Testis (tissue), 3 donors: ENCODE measurements around the gene TOP3B. TPM values are rescaled to one million over a fixed set of nuclear protein-coding genes. Genes with fewer than 3 reads are reported as not detected.

ENCODE experiments used
- DNase-seq: peaks from one replicate; pipeline ENCODE4 v3.0.0-alpha.2; 2019
- H3K27ac ChIP-seq, 2 donors: fragments of 200-600 bp; sonication (generic); one replicate each; pipeline ENCODE4 v1.5.1; 2019
- H3K27me3 ChIP-seq: fragments of 200-600 bp; sonication (generic); one replicate; pipeline ENCODE4 v1.5.1; 2019
- H3K36me3 ChIP-seq: fragments of 200-600 bp; sonication (generic); one replicate; pipeline ENCODE4 v1.5.1; 2017; ENCODE audit warnings: low read depth; ENCODE audit errors: missing control alignments
- H3K4me1 ChIP-seq: fragments of 200-600 bp; sonication (generic); one replicate; pipeline ENCODE4 v1.5.1; 2019
- H3K4me3 ChIP-seq, 2 donors: fragments of 200-600 bp; sonication (generic); one replicate each; pipeline ENCODE4 v1.5.1; 2017 to 2019
- H3K9me3 ChIP-seq: fragments of 200-600 bp; sonication (generic); one replicate; pipeline ENCODE4 v1.5.1; 2017
- CTCF ChIP-seq, 3 experiments: fragments of 450-650 bp in 2 of 3; fragments of 200-600 bp in 1 of 3; sonication (generic) in 1 of 3; IDR thresholded peaks; one replicate each; pipeline ENCODE4 v1.5.1; 2016 to 2019; ENCODE audit warnings: antibody characterized with exemption in 3 of 3, mild to moderate bottlenecking in 2 of 3, moderate library complexity in 1 of 3
- POLR2A ChIP-seq: fragments of 450-650 bp; IDR thresholded peaks from one replicate; pipeline ENCODE4 v1.6.1; 2017; ENCODE audit warnings: antibody characterized with exemption, mild to moderate bottlenecking, moderate library complexity
- WGBS, 2 donors: methylation state at CpG; one replicate each; pipeline ENCODE4 v1.1.5; 2018; 5-methylcytosine and 5-hydroxymethylcytosine counted together
- intact Hi-C: fragments of 100-400 bp; cut with DNase I; formaldehyde crosslinking; loops from one replicate; pipeline ENCODE4 v1.15.1; 2023; ENCODE audit warnings: low total_unique reads
- polyA plus RNA-seq: library from polyadenylated mRNA; stranded (reverse); fragments of 350-450 nt; fragmentation: Illumina TruSeq; extraction: RNeasy Lipid Tissue Mini Kit (QIAGEN cat#74804); gene quantifications from one replicate; pipeline ENCODE4 v1.2.3, GENCODE V29; 2014; ENCODE audit warnings: low read depth, low replicate concordance; ENCODE audit not compliant: insufficient read depth
- total RNA-seq, 2 donors: library from RNA; depleted of rRNA; stranded (reverse); fragments of >200 nt; gene quantifications; one replicate each; pipeline ENCODE4 v1.2.3, GENCODE V29; 2016

The TOP3B gene
- total and polyA plus RNA-seq, 3 donors from 2014 or later: 19.1 to 70.5 (median 65.5) TPM

- WGBS, 2 donors: 83 to 87% methylated on average over 11 of the region's 11 CpGs
- Histone ChIP-seq H3K36me3 (no peaks in the 10 kb centered on the region), H3K27ac (peak overlapping the region; percentile 89 to 95), H3K4me3 (peak overlapping the region in 1 of 2 donors; percentile 69), H3K27me3 (no peaks in the 10 kb centered on the region), H3K4me1 (peaks cover 21% of the 10 kb centered on the region), H3K9me3 (no peaks in the 10 kb centered on the region)
- TF ChIP-seq CTCF (IDR thresholded peaks at IDR 0.05): no peak
- TF ChIP-seq POLR2A: no peak
- intact Hi-C loops: loop anchor here (10.0 kb wide), 1 partner anchor 164 kb away; no protein-coding TSS in a partner anchor
- no peak for DNase-seq
These were observed 43.7 kb downstream of the TOP3B start for GRCh38 chr22:21938906-21939305.

GRCh38 chr22:21938071-21938822 is 44.3 kb downstream of the TOP3B start:
- 2 to 4% methylated on average over 18 to 37 of the region's 42 CpGs for WGBS, 2 donors
- no peaks in the 10 kb centered on the region for H3K27me3 ChIP-seq
- intact Hi-C loops: loop anchor here (10.0 kb wide), 1 partner anchor 163 kb away; no protein-coding TSS in a partner anchor
- H3K9me3 ChIP-seq: no peaks in the 10 kb centered on the region
- peaks cover 21% of the 10 kb centered on the region for H3K4me1 ChIP-seq
- peak overlapping the region; percentile 64 to 69 for H3K4me3 ChIP-seq
- H3K27ac ChIP-seq: peak overlapping the region; percentile 89 to 95
- no peaks in the 10 kb centered on the region for H3K36me3 ChIP-seq
- peak; percentile 99 for TF ChIP-seq CTCF (IDR thresholded peaks at IDR 0.05)
- no peak for TF ChIP-seq POLR2A
- DNase-seq: peak; percentile 96

- no peak for TF ChIP-seq POLR2A
- no peak for TF ChIP-seq CTCF (IDR thresholded peaks at IDR 0.05)
- no peaks in the 10 kb centered on the region for H3K36me3 ChIP-seq
- H3K4me3 ChIP-seq: peak overlapping the region; percentile 64 to 69
- 0 to 10% methylated on average over 2 to 8 of the region's 8 CpGs for WGBS, 2 donors
- H3K4me1 ChIP-seq: peaks cover 21% of the 10 kb centered on the region
- H3K9me3 ChIP-seq: no peaks in the 10 kb centered on the region
- H3K27ac ChIP-seq: peak overlapping the region; percentile 89 to 95
- intact Hi-C loops: loop anchor here (10.0 kb wide), 1 partner anchor 163 kb away; no protein-coding TSS in a partner anchor
- no peak for DNase-seq
- H3K27me3 ChIP-seq: no peaks in the 10 kb centered on the region
These were observed 44.8 kb downstream of the TOP3B start for GRCh38 chr22:21937821-21938070.

- DNase-seq: no peak
- Histone ChIP-seq H3K36me3 (no peaks in the 10 kb centered on the region), H3K27ac (peak overlapping the region; percentile 89 to 95), H3K9me3 (no peaks in the 10 kb centered on the region), H3K27me3 (no peaks in the 10 kb centered on the region), H3K4me3 (peak overlapping the region; percentile 64 to 69), H3K4me1 (peaks cover 21% of the 10 kb centered on the region)
- 47% methylated on average over 16 to 20 of the region's 20 CpGs for WGBS, 2 donors
- intact Hi-C loops: loop anchor here (10.0 kb wide), 1 partner anchor 162 kb away; no protein-coding TSS in a partner anchor
- TF ChIP-seq POLR2A (no peak), CTCF (IDR thresholded peaks at IDR 0.05) (no peak)
These were observed 45.4 kb downstream of the TOP3B start for GRCh38 chr22:21937041-21937820.
